Mucosa of stomach (tissue), 1 donor: Measurements from ENCODE around the gene SLC24A1.

ENCODE experiments used
- H3K27me3 ChIP-seq: one replicate; pipeline ENCODE4 v1.7.0; 2013; ENCODE audit warnings: mild to moderate bottlenecking, low read length; ENCODE audit not compliant: control insufficient read depth, insufficient read depth
- H3K36me3 ChIP-seq: one replicate; pipeline ENCODE4 v1.7.0; 2013; ENCODE audit warnings: low read length; ENCODE audit not compliant: control insufficient read depth, insufficient read depth
- H3K4me1 ChIP-seq: one replicate; pipeline ENCODE4 v1.7.0; 2013; ENCODE audit warnings: mild to moderate bottlenecking, low read length; ENCODE audit not compliant: control insufficient read depth, insufficient read depth
- H3K4me3 ChIP-seq: one replicate; pipeline ENCODE4 v1.7.0; 2013; ENCODE audit warnings: low read length
- H3K9ac ChIP-seq: one replicate; pipeline ENCODE4 v1.7.0; 2013; ENCODE audit warnings: mild to moderate bottlenecking, low read length, moderate library complexity
- H3K9me3 ChIP-seq: one replicate; pipeline ENCODE4 v1.7.0; 2013; ENCODE audit warnings: mild to moderate bottlenecking, low read length, moderate library complexity; ENCODE audit not compliant: control insufficient read depth
- donor health status: Pancreatic carcinoma.

Gene SLC24A1

GRCh38 chr15:65621638-65622037, at the start of gene SLC24A1:
TSS of gene SLC24A1 (plus strand) at chr15:65621938. CDS start at chr15:65624081, 2,143 bp downstream.
- H3K36me3 ChIP-seq = no peaks in the 10 kb centered on the region
- no peaks in the 10 kb centered on the region for H3K9me3 ChIP-seq
- H3K27me3 ChIP-seq = no peaks in the 10 kb centered on the region
- no peaks in the 10 kb centered on the region for H3K4me1 ChIP-seq
- H3K4me3 ChIP-seq = no peak within 1 kb of the TSS
- no peak within 1 kb of the TSS for H3K9ac ChIP-seq

DNA sequence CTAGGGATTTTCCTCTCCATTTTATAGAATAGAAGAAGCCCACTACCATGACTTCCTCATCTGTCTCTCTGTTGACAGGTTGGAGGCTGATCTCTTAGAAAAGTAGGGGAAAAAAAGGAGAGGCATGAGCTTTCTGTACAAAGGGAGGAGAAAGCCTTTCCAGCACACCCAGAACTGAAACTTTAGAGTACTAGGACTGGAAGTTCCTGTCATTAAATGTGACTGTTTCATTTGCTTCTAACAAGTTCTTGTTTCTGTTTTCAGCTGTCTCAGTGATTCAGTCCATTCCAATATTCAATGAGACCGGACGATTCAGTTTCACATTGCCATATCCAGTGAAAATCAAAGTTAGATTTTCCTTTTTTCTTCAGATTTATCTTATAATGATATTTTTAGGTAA, 49.8 kb upstream of the SLC24A1 start:
- H3K4me1 ChIP-seq = no peaks in the 10 kb centered on the region
- no peaks in the 10 kb centered on the region for H3K27me3 ChIP-seq
- H3K36me3 ChIP-seq = no peaks in the 10 kb centered on the region
- no peak overlapping the region for H3K4me3 ChIP-seq
- no peak overlapping the region for H3K9ac ChIP-seq
- no peaks in the 10 kb centered on the region for H3K9me3 ChIP-seq

- Histone ChIP-seq H3K9ac (no peak overlapping the region), H3K36me3 (no peaks in the 10 kb centered on the region), H3K4me1 (no peaks in the 10 kb centered on the region), H3K27me3 (no peaks in the 10 kb centered on the region), H3K4me3 (no peak overlapping the region), H3K9me3 (no peaks in the 10 kb centered on the region)
These were observed 45.1 kb upstream of the SLC24A1 start for GRCh38 chr15:65576664-65577063.

DNA sequence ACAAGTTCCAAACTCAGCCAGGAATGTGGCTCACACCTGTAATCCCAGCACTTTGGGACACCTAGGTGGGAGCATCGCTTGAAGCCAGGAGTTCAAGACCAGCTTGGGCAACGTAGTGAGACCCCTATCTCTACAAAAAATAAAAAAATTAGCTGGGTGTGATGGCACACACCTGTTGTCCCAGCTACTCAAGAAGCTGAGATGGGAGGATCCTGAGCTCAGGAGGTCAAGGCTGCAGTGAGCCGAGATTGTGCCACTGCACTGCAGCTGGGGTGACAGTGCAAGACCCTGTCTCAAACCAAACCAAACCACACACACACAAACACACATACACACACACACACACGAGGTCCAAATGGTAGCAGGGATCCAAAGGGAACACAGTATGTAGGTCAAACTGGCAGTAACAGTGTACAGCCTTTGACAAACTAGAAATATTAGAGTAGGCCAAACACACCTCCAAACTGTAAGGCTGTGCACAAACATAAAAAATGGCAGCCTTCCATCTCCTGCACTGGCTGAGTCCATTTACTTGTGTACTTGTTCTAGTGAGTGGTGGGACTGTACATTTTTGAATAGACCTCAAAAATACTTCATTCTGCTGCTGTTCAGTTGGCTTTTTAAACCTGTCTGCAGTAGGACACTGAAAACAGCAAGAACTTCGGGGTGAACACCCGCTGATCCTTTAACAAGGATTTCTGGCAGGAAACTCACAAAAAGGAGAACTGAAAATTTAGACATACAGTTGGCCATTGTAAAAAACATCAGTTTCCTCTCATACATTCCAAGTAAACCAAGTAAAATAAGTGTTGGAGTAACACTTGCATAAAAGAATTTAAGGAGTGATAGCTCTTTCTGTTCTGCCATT, 44.4 kb upstream of the SLC24A1 start:
- Histone ChIP-seq H3K9me3 (no peaks in the 10 kb centered on the region), H3K4me3 (no peak overlapping the region), H3K27me3 (no peaks in the 10 kb centered on the region), H3K4me1 (no peaks in the 10 kb centered on the region), H3K36me3 (no peaks in the 10 kb centered on the region), H3K9ac (no peak overlapping the region)

DNA sequence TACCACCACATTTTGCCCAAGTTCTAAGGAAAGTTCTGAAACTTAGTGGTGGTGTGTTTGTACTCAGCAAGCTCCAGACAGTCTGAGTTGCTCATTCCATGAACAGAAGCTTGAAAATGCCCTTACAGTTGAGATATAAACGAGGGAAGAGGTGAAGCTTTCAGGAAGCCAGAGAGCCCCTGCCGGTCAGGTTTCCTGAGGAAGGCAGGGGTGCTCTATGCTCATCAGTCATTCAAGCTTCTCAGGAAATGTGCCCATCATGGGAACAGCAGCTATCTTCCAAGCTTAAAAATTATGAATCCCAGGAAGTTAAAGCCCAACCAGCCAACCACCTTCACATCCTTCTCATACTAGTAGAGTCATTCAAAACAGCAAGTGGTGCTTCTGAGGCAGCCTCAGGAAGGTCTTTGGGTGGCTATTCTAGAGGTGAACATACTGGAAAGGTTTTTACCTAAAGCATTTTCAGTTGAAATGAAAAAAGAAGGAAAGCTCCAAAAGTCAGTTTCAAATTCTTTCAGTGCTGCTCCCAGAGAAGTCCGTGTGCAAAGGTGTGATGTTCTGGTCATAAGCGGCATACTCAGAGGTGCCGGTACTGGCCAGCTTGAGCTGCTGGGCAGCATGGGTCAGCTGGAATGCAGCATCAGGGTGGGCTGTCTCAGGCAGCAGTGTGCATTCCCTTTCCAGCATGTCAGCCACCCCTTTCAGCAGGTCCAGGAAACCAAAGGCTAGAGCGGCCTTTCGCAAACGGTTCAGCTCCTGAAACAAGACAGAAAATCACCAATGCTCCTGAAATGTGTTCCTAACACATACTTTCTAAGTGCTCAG, 42.6 kb upstream of the SLC24A1 start:
- H3K9ac ChIP-seq = no peak overlapping the region
- no peaks in the 10 kb centered on the region for H3K36me3 ChIP-seq
- no peaks in the 10 kb centered on the region for H3K9me3 ChIP-seq
- no peaks in the 10 kb centered on the region for H3K27me3 ChIP-seq
- H3K4me3 ChIP-seq = no peak overlapping the region
- H3K4me1 ChIP-seq = no peaks in the 10 kb centered on the region

- Histone ChIP-seq H3K36me3 (no peaks in the 10 kb centered on the region), H3K9ac (no peak overlapping the region), H3K9me3 (no peaks in the 10 kb centered on the region), H3K27me3 (no peaks in the 10 kb centered on the region), H3K4me1 (no peaks in the 10 kb centered on the region), H3K4me3 (no peak overlapping the region)
These were observed 42.0 kb upstream of the SLC24A1 start for GRCh38 chr15:65579762-65580161.

DNA sequence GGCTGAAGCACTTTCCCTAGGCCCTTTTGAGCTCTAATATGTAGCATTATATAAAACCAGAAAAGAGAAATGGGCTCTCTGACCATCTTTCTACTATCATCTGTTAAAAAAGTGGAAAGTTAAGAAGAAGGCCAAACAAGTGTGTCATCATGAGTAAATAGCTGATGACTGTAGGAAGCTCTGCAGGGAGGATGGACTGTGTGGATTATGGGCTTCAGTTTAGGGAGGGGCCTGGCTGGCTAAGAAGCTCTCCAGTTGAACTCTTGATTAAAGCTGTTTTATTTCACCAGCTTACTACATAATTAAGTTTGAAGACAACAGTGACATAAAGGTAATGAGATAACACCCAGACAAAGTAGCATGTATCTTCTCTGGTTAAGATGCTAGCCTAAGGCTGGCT, 41.5 kb upstream of the SLC24A1 start:
- Histone ChIP-seq H3K36me3 (no peaks in the 10 kb centered on the region), H3K27me3 (no peaks in the 10 kb centered on the region), H3K9me3 (no peaks in the 10 kb centered on the region), H3K9ac (no peak overlapping the region), H3K4me3 (no peak overlapping the region), H3K4me1 (no peaks in the 10 kb centered on the region)

- Histone ChIP-seq H3K4me1 (no peaks in the 10 kb centered on the region), H3K36me3 (no peaks in the 10 kb centered on the region), H3K4me3 (no peak overlapping the region), H3K9ac (no peak overlapping the region), H3K9me3 (no peaks in the 10 kb centered on the region), H3K27me3 (no peaks in the 10 kb centered on the region)
These were observed 38.0 kb upstream of the SLC24A1 start for GRCh38 chr15:65583701-65584100.

DNA sequence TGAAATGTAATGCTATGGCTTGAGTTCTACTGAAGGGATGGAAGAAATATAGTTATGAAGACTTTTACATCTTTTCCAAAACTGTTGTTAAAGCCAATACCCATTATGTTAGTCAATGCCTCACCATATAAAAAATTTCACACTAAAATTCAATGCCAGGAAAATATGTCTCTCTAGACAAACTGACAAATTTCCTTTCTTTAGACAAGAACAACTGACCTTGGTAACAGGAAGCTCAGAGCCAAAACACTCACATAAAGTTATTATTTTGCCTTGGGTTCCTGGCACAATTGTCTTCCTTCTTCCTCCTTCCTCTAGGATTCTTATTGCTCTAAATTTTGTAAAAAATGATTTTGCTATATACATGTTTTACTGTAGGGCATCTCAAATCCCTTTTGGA, 37.5 kb upstream of the SLC24A1 start:
- Histone ChIP-seq H3K4me3 (no peak overlapping the region), H3K36me3 (no peaks in the 10 kb centered on the region)

GRCh38 chr15:65587094-65587493, 34.6 kb upstream of the SLC24A1 start:
- Histone ChIP-seq H3K36me3 (peaks cover 4% of the 10 kb centered on the region), H3K4me1 (no peaks in the 10 kb centered on the region), H3K27me3 (no peaks in the 10 kb centered on the region), H3K9me3 (no peaks in the 10 kb centered on the region), H3K4me3 (no peak overlapping the region), H3K9ac (no peak overlapping the region)

More for the DNA sequence above, 37.5 kb upstream of the SLC24A1 start:
- H3K9me3 ChIP-seq = no peaks in the 10 kb centered on the region
- H3K27me3 ChIP-seq = no peaks in the 10 kb centered on the region
- H3K4me1 ChIP-seq = no peaks in the 10 kb centered on the region
- no peak overlapping the region for H3K9ac ChIP-seq

- Histone ChIP-seq H3K4me1 (no peaks in the 10 kb centered on the region), H3K27me3 (no peaks in the 10 kb centered on the region), H3K4me3 (no peak overlapping the region), H3K9ac (no peak overlapping the region), H3K9me3 (no peaks in the 10 kb centered on the region), H3K36me3 (peaks cover 5% of the 10 kb centered on the region)
These were observed 25.8 kb upstream of the SLC24A1 start for GRCh38 chr15:65595960-65596359.

DNA sequence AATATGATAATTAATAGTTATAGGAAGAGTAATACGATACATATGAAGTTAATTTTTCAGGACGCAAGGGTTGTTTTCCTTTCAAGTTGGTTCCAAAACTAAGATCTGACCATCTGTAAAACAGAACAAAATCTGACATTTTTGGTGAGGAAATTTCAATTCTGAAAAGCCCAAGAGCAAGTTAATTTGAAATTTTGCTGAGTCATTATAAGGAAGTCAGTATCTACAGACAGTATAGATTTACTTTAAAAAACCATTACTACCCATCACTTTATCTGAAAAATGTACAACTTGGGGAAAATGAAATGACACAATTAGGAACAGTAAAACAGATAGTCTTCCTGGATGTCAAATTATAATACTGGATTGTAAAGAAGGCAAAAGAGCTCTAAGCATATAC, 23.3 kb upstream of the SLC24A1 start:
- Histone ChIP-seq H3K4me3 (no peak overlapping the region), H3K4me1 (no peaks in the 10 kb centered on the region), H3K9me3 (no peaks in the 10 kb centered on the region), H3K9ac (no peak overlapping the region), H3K36me3 (peaks cover 5% of the 10 kb centered on the region), H3K27me3 (no peaks in the 10 kb centered on the region)
